Brain microvascular endothelial cell (primary cell): ENCODE measurements around the gene PAPSS2.

Source experiments
- DNase-seq: peaks from one replicate; pipeline ENCODE4 v3.0.0-alpha.2; 2020
- H3K27ac ChIP-seq: fragments of 250-450 bp; sonication (Bioruptor Pico); 2 replicates; pipeline ENCODE4 v1.5.1; 2020; ENCODE audit warnings: mild to moderate bottlenecking, moderate library complexity
- H3K27me3 ChIP-seq: fragments of 250-450 bp; sonication (Bioruptor Pico); replicated peaks from 2 replicates; pipeline ENCODE4 v1.5.1; 2020; ENCODE audit warnings: mild to moderate bottlenecking
- H3K36me3 ChIP-seq: fragments of 250-450 bp; sonication (Bioruptor Pico); replicated peaks from 2 replicates; pipeline ENCODE4 v1.5.1; 2020; ENCODE audit warnings: mild to moderate bottlenecking
- H3K4me3 ChIP-seq: 2 replicates; pipeline ENCODE4 v1.5.1; 2011; ENCODE audit warnings: low read depth, mild to moderate bottlenecking, control low read depth, low read length, moderate library complexity
- CTCF ChIP-seq: IDR thresholded peaks from 2 replicates; pipeline ENCODE4 v1.5.1; 2011; ENCODE audit warnings: low read depth, mild to moderate bottlenecking, moderate library complexity, low read length, control low read depth, inconsistent platforms; ENCODE audit errors: missing control alignments
- in situ Hi-C: cut with HindIII; loops from 2 replicates; pipeline ENCODE4 v1.10.0; 2017; ENCODE audit warnings: low sequenced_read_pairs, low pct_ligation_motif_present

Gene PAPSS2

GRCh38 chr10:87660484-87661133 is 931 bp downstream of the PAPSS2 start:
- in situ Hi-C loops, result no loop called here
- no peak for TF ChIP-seq CTCF
- Histone ChIP-seq H3K36me3 (peaks cover 6% of the 10 kb centered on the region), H3K4me3 (peak overlapping the region; percentile 91), H3K27me3 (no peaks in the 10 kb centered on the region), H3K27ac (peak overlapping the region; percentile 75)
- DNase-seq, result peak; percentile 82

DNA sequence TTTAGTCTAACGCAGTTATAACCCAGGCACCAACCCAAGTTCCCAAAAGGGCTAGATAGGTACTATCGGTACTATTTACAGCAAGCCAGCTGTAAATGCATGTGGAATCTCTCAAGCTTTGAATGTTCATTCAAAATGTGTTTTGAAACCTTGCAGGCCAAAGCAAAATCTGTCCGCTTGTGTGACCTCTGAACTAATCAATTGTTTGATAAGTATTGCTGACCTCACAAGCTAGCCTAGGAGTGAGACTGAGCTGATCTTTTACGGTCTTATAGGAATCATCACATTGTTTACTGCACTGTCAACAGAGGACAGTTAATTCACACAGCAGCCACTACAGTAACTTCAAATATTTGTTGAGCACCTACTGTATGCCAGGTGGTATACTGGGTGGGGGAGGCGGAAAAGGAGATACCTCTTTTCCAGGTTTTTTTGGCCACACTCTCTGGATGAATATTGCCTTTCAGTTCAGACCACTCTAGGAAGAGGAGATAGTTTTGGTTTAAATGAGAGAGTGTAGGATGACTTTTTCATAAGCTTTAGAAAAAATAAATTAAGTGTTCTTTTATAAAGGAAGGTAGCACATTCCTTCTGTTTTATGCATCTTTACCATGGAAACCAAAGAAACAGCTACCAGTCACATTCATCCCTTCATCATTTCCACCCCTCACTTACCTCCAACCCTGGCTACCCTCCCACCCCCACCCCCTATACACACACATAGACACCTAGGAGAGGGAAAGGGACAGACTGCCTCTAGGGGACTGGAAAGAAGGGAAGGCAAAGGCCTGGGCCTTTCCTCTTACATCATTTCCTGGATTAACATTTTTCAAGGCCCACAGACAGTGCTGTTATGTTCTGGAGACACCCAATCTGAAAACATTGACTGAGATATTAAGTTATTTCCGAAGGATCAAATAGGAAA is 2.4 kb downstream of the PAPSS2 start:
- in situ Hi-C loops, result no loop called here
- H3K4me3 ChIP-seq, result peak overlapping the region; percentile 91
- peak; percentile 54 for DNase-seq
- H3K27ac ChIP-seq, result peak overlapping the region; percentile 66
- H3K36me3 ChIP-seq, result peaks cover 13% of the 10 kb centered on the region
- no peaks in the 10 kb centered on the region for H3K27me3 ChIP-seq
- no peak for TF ChIP-seq CTCF

DNA sequence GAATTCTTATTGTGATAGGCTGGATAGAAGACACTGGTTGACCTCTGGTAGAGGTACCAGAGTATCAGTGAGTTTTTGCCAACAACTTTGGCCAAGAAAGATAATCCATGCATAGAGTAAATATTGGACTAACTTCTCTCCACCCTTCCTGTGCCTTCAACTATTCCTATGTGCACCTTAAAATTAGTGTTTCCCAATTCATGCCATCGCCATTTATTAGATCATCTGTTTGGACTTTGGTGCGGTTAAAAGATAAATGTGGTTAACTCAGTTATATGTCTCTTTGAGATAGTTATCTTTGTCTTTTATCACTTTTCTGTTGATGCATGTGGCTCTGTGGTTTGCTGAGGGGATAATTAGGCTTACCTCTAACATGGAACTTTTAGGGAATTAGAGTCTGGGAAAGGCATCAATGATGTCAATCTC is 4.6 kb downstream of the PAPSS2 start:
- Histone ChIP-seq H3K36me3 (peaks cover 13% of the 10 kb centered on the region), H3K4me3 (no peak overlapping the region), H3K27ac (no peak overlapping the region), H3K27me3 (no peaks in the 10 kb centered on the region)
- no peak for TF ChIP-seq CTCF
- no peak for DNase-seq
- in situ Hi-C loops, result no loop called here

DNA sequence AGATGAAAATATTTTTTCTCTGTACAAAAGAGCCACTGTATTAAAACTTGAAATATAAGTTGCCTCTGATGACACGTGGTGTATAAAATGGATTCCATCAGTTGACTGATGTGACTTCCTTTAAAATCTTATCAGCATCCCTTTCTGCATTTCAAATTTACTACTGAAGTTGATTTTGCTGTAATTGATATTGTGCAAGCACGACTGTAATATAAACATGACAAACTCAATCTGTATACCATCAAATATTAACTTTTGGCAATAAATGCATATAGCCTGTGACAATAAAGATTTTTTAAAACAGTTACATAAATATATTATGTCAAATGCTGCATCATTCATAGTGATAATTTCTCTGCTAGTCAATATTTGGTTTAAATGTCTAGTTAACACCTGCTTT is 7.8 kb downstream of the PAPSS2 start:
- in situ Hi-C loops, result no loop called here
- Histone ChIP-seq H3K36me3 (peaks cover 13% of the 10 kb centered on the region), H3K4me3 (no peak overlapping the region), H3K27ac (no peak overlapping the region), H3K27me3 (no peaks in the 10 kb centered on the region)
- DNase-seq, result no peak
- TF ChIP-seq CTCF, result no peak

- no peak overlapping the region for H3K4me3 ChIP-seq
- in situ Hi-C loops, result no loop called here
- DNase-seq, result no peak
- no peaks in the 10 kb centered on the region for H3K27me3 ChIP-seq
- peaks cover 12% of the 10 kb centered on the region for H3K36me3 ChIP-seq
- TF ChIP-seq CTCF, result no peak
- H3K27ac ChIP-seq, result no peak overlapping the region
These were observed 8.8 kb downstream of the PAPSS2 start for GRCh38 chr10:87668324-87669074.
